Kidney (tissue), 14 donors: ENCODE results near the gene TICAM2. TPM values are rescaled to one million over a fixed set of nuclear protein-coding genes. Genes with fewer than 3 reads are reported as not detected.

Experiments used
- DNase-seq, 5 donors: peaks; one replicate each; pipeline ENCODE4 v3.0.0-alpha.2; 2013 to 2020
- FAIRE-seq: peaks from 2 replicates; lab custom pipeline; 2012; peaks lifted over from hg19 to GRCh38; lab: Jason Lieb, UNC
- H3K27ac ChIP-seq, 2 donors: one replicate each; pipeline ENCODE4 v1.7.0; 2013; ENCODE audit warnings: low read depth in 2 of 2, low read length in 2 of 2, inconsistent platforms in 1 of 2
- H3K27me3 ChIP-seq: one replicate; pipeline ENCODE4 v1.7.1; 2013; ENCODE audit warnings: low read length, inconsistent platforms; ENCODE audit not compliant: control insufficient read depth, insufficient read depth
- H3K36me3 ChIP-seq, 3 donors: one replicate each; pipeline versions ENCODE4 v1.7.0 to v1.7.1; 2013; ENCODE audit warnings: low read length in 3 of 3, control low read depth in 1 of 3, inconsistent platforms in 1 of 3; ENCODE audit not compliant: insufficient read depth in 3 of 3, control insufficient read depth in 2 of 3
- H3K4me1 ChIP-seq, 3 donors: one replicate each; pipeline versions ENCODE4 v1.7.0 to v1.7.1; 2013; ENCODE audit warnings: low read length in 3 of 3, inconsistent platforms in 1 of 3, low read depth in 1 of 3; ENCODE audit not compliant: control insufficient read depth in 2 of 3, insufficient read depth in 2 of 3
- H3K4me3 ChIP-seq, 3 donors: one replicate each; pipeline versions ENCODE4 v1.7.0 to v1.8.1; 2013; ENCODE audit warnings: low read length in 3 of 3, control low read depth in 1 of 3, inconsistent platforms in 1 of 3
- H3K9ac ChIP-seq, 3 donors: one replicate each; pipeline versions ENCODE4 v1.7.0 to v1.7.1; 2013; ENCODE audit warnings: low read length in 3 of 3, control low read depth in 1 of 3, inconsistent platforms in 1 of 3
- H3K9me3 ChIP-seq, 3 donors: one replicate each; pipeline versions ENCODE4 v1.7.0 to v1.7.1; 2013; ENCODE audit warnings: low read length in 3 of 3, control low read depth in 1 of 3, inconsistent platforms in 1 of 3; ENCODE audit not compliant: control insufficient read depth in 2 of 3, insufficient read depth in 1 of 3
- CTCF ChIP-seq: IDR thresholded peaks from 3 replicates; pipeline ENCODE4 v1.5.1; 2012; ENCODE audit warnings: mild to moderate bottlenecking, moderate library complexity, borderline replicate concordance; ENCODE audit not compliant: insufficient read depth; ENCODE audit errors: extremely low read depth
- intact Hi-C: fragments of 100-400 bp; cut with DNase I; formaldehyde crosslinking; loops from one replicate; pipeline ENCODE4 v1.11.1; 2022
- polyA plus RNA-seq: library from polyadenylated mRNA; stranded (reverse); fragments of 350-450 nt; fragmentation: Illumina TruSeq; extraction: RNeasy Lipid Tissue Mini Kit (QIAGEN cat#74804); gene quantifications from one replicate; pipeline ENCODE4 v1.2.3, GENCODE V29; 2014; ENCODE audit warnings: low read depth, low replicate concordance; ENCODE audit not compliant: insufficient read depth
- total RNA-seq: library from RNA; stranded (reverse); fragmentation: NEBNext Ultra II Directional; extraction: Animal tissue kit (Norgen Biotek cat#: 25700); gene quantifications from one replicate; pipeline ENCODE4 v1.2.1, GENCODE V29; 2021
- donor health status: control.
- donor health status: control.
- donor health status: control.
- donor health status: control.
- donor health status: control.
- donor health status: DM: yes; HTN: yes; CAD: no.
- donor health status: Normal renal cell carcinoma (clear cell type).

The TICAM2 gene
- total and polyA plus RNA-seq, 2 donors from 2014 or later = 2.0 to 7.6 TPM

- no peak for TF ChIP-seq CTCF
Observed at GRCh38 chr5:115621365-115621900, 19.2 kb upstream of the TICAM2 start.

GRCh38 chr5:115616892-115617291 is 14.6 kb upstream of the TICAM2 start:
- no peak for TF ChIP-seq CTCF
- intact Hi-C loops = no loop called here
- Histone ChIP-seq H3K4me1 (peaks cover 0 to 8% (median 0%) of the 10 kb centered on the region in 3 donors), H3K27ac (no peak overlapping the region), H3K9me3 (no peaks in the 10 kb centered on the region), H3K27me3 (no peaks in the 10 kb centered on the region), H3K36me3 (peaks cover 4 to 17% (median 6%) of the 10 kb centered on the region in 3 donors), H3K4me3 (no peak overlapping the region), H3K9ac (no peak overlapping the region)
- FAIRE-seq (no peak), DNase-seq (no peak)

More at GRCh38 chr5:115621365-115621900, 19.2 kb upstream of the TICAM2 start:
- no peak overlapping the region for H3K27ac ChIP-seq
- H3K4me3 ChIP-seq = no peak overlapping the region
- peaks cover 4 to 17% (median 6%) of the 10 kb centered on the region in 3 donors for H3K36me3 ChIP-seq
- H3K9me3 ChIP-seq = no peaks in the 10 kb centered on the region
- intact Hi-C loops = no loop called here
- no peaks in the 10 kb centered on the region for H3K27me3 ChIP-seq
- DNase-seq (no peak), FAIRE-seq (no peak)
- peaks cover 2 to 16% (median 11%) of the 10 kb centered on the region in 3 donors for H3K4me1 ChIP-seq
- H3K9ac ChIP-seq = no peak overlapping the region

- Histone ChIP-seq H3K4me1 (peaks cover 0 to 5% (median 0%) of the 10 kb centered on the region in 3 donors), H3K9me3 (no peaks in the 10 kb centered on the region), H3K27ac (no peak overlapping the region), H3K36me3 (peaks cover 4 to 17% (median 6%) of the 10 kb centered on the region in 3 donors), H3K9ac (no peak overlapping the region), H3K27me3 (no peaks in the 10 kb centered on the region), H3K4me3 (no peak overlapping the region)
- FAIRE-seq (no peak), DNase-seq (no peak)
- no peak for TF ChIP-seq CTCF
- intact Hi-C loops = no loop called here
Observed at GRCh38 chr5:115616472-115616871, 14.2 kb upstream of the TICAM2 start.

- TF ChIP-seq CTCF = no peak
- Histone ChIP-seq H3K4me1 (no peaks in the 10 kb centered on the region), H3K27me3 (no peaks in the 10 kb centered on the region), H3K9ac (no peak overlapping the region), H3K27ac (no peak overlapping the region), H3K4me3 (no peak overlapping the region), H3K9me3 (no peaks in the 10 kb centered on the region), H3K36me3 (no peaks in the 10 kb centered on the region)
- FAIRE-seq (no peak), DNase-seq (no peak)
- intact Hi-C loops = no loop called here
Observed at GRCh38 chr5:115611873-115612272, 9.6 kb upstream of the TICAM2 start.
